ENCODE results near the gene CD28. TPM values are rescaled to one million over a fixed set of nuclear protein-coding genes. Genes with fewer than 3 reads are reported as not detected.
"Not testable (repeated sequence)": the region's sequence is repeated elsewhere in the genome, so short reads cannot be mapped to it uniquely, and the experiment has no call there.

Gene CD28
- total RNA-seq, 1 donor from 2014 or later: 1.2 TPM

DNA sequence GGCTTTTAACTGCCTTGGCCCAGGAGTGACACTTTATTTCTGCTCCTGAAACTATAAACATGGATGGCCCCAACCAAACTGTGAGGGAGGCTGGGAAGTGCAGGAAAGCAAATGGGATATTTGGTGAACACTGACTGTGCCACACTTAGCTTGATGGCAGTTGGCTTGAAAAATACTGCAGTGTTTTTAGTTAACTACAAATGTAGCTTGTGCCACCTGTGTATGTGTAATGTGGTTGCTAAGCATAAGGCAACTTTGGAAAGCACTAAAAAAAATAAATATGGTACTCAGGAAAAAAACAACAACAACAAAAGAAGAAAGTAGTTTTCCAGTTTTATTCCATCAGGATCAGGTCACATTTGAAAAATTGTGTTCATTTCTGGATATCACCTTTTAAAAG lies 73.8 kb downstream of the CD28 start:
- DNase-seq (ENCODE audit: low spot score in 2 of 2) (no peak), FAIRE-seq (no peak)

DNA sequence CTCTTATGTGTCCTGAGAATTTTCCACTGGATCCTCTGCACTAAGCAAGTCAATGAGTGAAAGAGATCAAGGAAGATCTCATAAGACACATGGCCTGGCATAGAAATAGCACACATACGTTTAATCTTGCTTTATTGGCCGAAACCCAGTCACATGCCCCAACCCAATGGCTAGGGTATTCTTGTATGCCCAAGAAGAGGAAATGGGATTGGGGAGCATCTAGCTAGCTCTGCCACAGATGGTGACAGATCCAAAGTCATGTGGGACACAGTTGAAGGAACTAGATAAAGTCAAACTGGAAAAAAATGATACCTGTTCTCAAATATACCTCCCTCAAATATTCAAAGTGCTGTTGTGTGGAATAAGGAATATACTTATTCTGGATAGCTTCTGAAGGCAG lies 74.7 kb downstream of the CD28 start:
- DNase-seq (ENCODE audit: low spot score in 2 of 2): no peak
- FAIRE-seq: no peak

DNA sequence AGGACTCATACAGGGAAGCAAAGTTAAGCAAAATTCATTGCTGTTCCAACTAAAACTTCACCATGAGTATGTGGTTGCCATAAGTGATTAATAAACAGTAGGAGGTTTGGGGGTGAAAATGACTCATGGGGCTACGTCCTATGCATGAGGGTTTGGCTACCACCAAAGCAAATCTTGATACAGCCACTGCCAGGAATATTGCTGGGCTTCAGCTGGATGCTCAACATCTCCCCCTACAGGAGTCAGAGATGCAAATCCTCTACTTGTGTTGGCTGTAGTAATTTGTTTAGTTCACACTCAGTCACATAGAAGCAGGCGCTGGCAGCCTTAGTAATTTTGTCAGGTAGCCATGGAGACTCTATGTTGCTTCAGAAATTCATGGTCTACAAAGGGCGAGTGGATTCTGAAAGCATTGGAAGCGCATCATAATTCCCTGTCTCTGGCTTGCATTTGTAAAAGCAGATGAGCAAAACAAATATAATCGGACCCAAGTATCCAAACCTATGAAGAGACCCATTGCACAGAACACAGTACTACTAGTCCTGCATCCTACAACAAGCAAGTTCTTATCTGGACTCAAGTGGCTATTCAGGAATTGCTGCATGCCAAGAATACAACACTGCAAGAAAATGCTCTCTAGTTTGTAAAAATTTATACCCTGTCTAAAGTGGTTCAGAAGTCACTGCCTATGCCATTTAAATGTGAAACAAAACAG lies 76.0 kb downstream of the CD28 start:
- FAIRE-seq: no peak
- peak; percentile 44 to 51 for DNase-seq (ENCODE audit: low spot score in 2 of 2)

DNA sequence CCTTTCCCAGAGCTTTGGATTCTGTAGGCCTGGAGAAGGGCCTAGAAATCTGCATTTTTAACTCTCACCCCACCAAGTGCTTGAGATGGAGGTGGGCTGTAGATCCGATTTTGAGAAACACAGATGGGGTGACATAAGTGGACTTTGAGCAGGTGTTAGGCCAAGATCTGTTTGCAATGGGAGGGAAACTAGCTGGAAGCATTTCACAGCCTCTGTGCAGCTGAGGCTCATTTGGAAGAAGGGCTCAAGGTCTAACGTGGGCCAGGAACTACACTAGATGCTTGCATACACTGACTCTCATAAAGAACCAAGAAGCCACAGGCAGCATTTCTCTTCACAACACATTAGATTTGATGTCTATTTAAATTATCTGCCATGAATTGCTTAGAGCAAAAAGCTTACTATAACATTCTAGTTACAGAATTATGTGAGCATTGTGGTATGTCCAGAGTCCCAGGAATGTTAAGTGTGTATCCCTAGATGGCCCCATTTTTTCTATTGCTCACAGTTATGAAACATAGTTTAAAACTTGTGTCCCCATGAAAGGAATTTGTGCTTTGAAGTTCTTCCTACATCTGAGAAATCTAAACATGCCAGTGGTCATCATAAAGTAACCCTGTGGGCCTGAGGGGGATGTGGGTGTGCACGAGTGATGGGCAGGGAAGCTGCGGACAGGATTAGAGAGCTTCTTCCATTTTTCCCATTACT lies 77.2 kb downstream of the CD28 start:
- no peak for FAIRE-seq
- DNase-seq (ENCODE audit: low spot score in 2 of 2): no peak

DNA sequence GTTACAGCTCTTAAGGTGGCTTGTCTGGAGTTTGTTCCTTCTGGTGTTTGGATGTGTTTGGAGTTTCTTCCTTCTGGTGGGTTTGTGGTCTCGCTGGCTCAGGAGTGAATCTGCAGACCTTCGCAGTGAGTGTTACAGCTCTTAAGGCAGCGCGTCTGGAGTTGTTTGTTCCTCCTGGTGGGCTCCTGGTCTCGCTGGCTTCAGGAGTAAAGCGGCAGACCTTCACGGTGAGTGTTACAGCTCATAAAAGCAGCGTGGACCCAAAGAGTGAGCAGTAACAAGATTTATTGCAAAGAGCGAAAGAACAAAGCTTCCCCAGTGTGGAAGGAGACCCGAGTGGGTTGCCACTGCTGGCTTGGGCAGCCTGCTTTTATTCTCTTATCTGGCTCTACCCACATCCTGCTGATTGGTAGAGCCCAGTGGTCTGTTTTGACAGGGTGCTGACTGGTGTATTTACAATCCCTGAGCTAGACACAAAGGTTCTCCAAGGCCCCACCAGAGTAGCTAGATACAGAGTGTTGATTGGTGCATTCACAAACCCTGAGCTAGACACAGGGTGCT lies 78.4 kb downstream of the CD28 start:
- not testable (repeated sequence) for DNase-seq (ENCODE audit: low spot score in 2 of 2); FAIRE-seq

DNA sequence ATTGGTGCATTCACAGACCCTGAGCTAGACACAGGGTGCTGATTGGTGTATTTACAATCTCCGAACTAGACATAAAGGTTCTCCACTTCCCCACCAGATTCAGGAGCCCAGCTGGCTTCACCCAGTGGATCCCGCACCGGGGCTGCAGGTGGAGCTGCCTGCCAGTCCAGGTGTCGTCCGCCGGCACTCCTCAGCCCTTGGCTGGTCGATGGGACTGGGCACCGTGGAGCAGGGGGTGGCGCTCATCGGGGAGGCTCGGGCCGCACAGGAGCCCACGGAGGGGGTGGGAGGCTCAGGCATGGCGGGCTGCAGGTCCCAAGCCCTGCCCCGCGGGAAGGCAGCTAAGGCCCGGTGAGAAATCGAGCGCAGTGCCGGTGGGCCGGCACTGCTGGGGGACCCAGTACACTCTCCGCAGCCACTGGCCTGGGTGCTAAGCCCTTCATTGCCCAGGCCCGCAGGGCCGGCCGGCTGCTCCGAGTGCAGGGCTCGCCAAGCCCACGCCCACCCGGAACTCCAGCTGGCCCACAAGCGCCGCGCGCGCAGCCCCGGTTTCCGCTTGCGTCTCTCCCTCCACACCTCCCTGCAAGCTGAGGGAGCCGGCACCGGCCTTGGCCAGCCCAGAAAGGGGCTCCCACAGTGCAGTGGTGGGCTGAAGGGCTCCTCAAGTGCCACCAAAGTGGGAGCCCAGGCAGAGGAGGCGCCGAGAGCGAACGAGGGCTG lies 79.1 kb downstream of the CD28 start:
- FAIRE-seq: not testable (repeated sequence)

DNA sequence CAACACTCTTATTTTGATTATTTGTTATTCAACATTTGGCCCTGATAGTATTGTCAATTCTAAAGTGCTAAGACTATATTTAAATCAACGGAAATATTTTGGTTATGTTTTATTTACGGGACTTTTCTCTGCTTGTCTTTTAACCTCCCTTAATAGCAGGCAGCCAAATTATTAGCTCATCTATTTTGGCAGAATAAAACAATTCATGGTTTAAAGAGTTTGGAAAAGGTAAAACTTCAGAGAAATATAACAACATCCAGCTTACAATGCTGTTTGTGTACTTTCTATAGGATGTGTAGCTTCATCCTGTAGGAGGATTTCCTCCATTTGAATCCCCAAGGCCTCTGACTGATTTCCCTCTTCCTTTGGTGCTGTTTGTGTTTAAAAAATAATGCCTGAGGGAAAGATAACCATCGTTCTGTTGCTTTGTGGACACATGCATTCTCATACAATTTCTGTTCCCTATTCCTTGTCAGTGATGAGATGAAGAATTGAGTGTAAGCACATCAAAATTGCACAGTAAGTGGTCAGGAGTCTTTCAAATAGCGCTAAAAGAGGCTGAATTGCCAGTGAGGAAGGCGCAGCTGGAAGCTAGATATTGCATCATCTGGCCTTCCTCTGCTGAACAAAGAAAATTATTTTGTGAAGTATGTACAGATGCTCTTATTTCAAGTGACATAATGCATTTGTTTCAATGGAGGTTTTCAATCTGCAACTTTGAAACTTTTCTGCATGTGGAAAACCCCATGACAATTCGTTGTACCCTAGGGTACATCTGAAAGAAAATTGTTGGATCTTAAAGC lies 80.3 kb downstream of the CD28 start:
- DNase-seq (ENCODE audit: low spot score in 2 of 2) (no peak), FAIRE-seq (peak; percentile 13)

More for the DNA sequence above, 79.1 kb downstream of the CD28 start:
- DNase-seq (ENCODE audit: low spot score in 2 of 2): not testable (repeated sequence)

DNA sequence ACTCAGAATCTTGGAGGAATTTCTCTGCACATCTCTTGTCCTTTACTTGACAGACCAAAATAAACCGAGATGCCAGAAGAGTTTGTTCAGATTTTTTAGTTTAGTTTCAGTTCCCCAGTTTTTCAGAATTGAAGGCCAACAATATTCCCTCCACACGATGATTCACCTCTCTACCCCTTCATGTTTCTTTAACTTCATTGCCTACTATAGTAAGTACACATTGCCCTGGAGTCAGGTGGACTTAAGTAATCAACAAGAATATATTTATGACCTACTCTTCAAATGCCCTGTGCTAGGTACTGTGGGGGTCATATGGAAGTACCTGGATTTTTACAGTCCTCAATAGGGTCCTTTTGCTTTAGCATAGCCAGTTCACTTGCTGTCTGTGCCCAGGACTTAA lies 81.5 kb downstream of the CD28 start:
- FAIRE-seq: no peak
- no peak for DNase-seq (ENCODE audit: low spot score in 2 of 2)

Small RNAs within 50 kb of the gene (small RNA-seq; reads per million reads assigned to genes)
- gene AC125238.1 (not detected), gene RNU6-474P (not detected)

Other genes starting within 250 kb of the CD28 start
- gene RAPH1, start 171.3 kb upstream of the CD28 start, total RNA-seq: 35.9 TPM
- not detected for gene CTLA4, start 161.1 kb downstream of the CD28 start, total RNA-seq
- gene ICOS, start 230.1 kb downstream of the CD28 start, total RNA-seq: not detected

All from frontal cortex (tissue), 4 donors.